ENCODE data around the gene TBC1D5. TPM values are rescaled to one million over a fixed set of nuclear protein-coding genes. Genes with fewer than 3 reads are reported as not detected.
A peak's percentile ranks its signal among the peaks of the same experiment; 100 is the strongest.

The TBC1D5 gene
- total RNA-seq, 1 experiment from 2014 or later: 43.3 TPM

- POLR2A ChIA-PET: interaction anchor here (1.1 kb wide), 1 partner anchor 9 kb away, joined by 3 read pairs; no protein-coding TSS in a partner anchor
- intact Hi-C loops (cut with micrococcal nuclease): no loop called here
- Mint-ChIP-seq H3K27ac (ENCODE audit: low read depth, unreplicated experiment) (peak overlapping the region; percentile 81), H3K9me3 (ENCODE audit: unreplicated experiment) (no peaks in the 10 kb centered on the region), H3K36me3 (ENCODE audit: insufficient read depth, unreplicated experiment) (peaks cover 4% of the 10 kb centered on the region), H3K27me3 (ENCODE audit: insufficient read depth, unreplicated experiment) (no peaks in the 10 kb centered on the region), H3K4me1 (ENCODE audit: insufficient read depth, unreplicated experiment) (peaks cover 12% of the 10 kb centered on the region), H3K4me3 (ENCODE audit: unreplicated experiment) (no peak overlapping the region)
- TF ChIP-seq CTCF (IDR thresholded peaks at IDR 0.05; ENCODE audit: unreplicated experiment): no peak
- DNase-seq (ENCODE audit: unreplicated experiment): peak; percentile 5
- BruUV-seq (replicated peaks): no TSS peak
- CTCF ChIA-PET: no interaction called here
These were observed 253.3 kb downstream of the TBC1D5 start for GRCh38 chr3:17489139-17489538.

GRCh38 chr3:17481116-17481515 is 261.3 kb downstream of the TBC1D5 start:
- no peak for DNase-seq (ENCODE audit: unreplicated experiment)
- no peaks in the 10 kb centered on the region for H3K27me3 Mint-ChIP-seq (ENCODE audit: insufficient read depth, unreplicated experiment)
- H3K9me3 Mint-ChIP-seq (ENCODE audit: unreplicated experiment): no peaks in the 10 kb centered on the region
- intact Hi-C loops (cut with micrococcal nuclease): no loop called here
- no peaks in the 10 kb centered on the region for H3K4me1 Mint-ChIP-seq (ENCODE audit: insufficient read depth, unreplicated experiment)
- no peaks in the 10 kb centered on the region for H3K36me3 Mint-ChIP-seq (ENCODE audit: insufficient read depth, unreplicated experiment)
- no TSS peak for BruUV-seq (replicated peaks)
- no peak overlapping the region for H3K4me3 Mint-ChIP-seq (ENCODE audit: unreplicated experiment)
- no peak overlapping the region for H3K27ac Mint-ChIP-seq (ENCODE audit: low read depth, unreplicated experiment)
- ChIA-PET CTCF (interaction anchor here (0.7 to 3.4 kb wide), 5 partner anchors 10 to 904 kb away, joined by 3 to 25 read pairs (median 3); no protein-coding TSS in a partner anchor), POLR2A (interaction anchor here (0.8 to 1.5 kb wide), 2 partner anchors 10 to 18 kb away, joined by 3 to 5 read pairs; no protein-coding TSS in a partner anchor)
- no peak for TF ChIP-seq CTCF (IDR thresholded peaks at IDR 0.05; ENCODE audit: unreplicated experiment)

- Mint-ChIP-seq H3K36me3 (ENCODE audit: insufficient read depth, unreplicated experiment) (no peaks in the 10 kb centered on the region), H3K27me3 (ENCODE audit: insufficient read depth, unreplicated experiment) (no peaks in the 10 kb centered on the region), H3K4me1 (ENCODE audit: insufficient read depth, unreplicated experiment) (no peaks in the 10 kb centered on the region), H3K9me3 (ENCODE audit: unreplicated experiment) (no peaks in the 10 kb centered on the region), H3K27ac (ENCODE audit: low read depth, unreplicated experiment) (no peak overlapping the region), H3K4me3 (ENCODE audit: unreplicated experiment) (no peak overlapping the region)
- intact Hi-C loops (cut with micrococcal nuclease): no loop called here
- BruUV-seq (replicated peaks): no TSS peak
- ChIA-PET POLR2A (interaction anchor here (0.6 to 1.5 kb wide), 4 partner anchors 9 to 19 kb away, joined by 3 to 5 read pairs (median 3); no protein-coding TSS in a partner anchor), CTCF (interaction anchor here (0.6 to 3.4 kb wide), 4 partner anchors 10 to 361 kb away, joined by 3 to 25 read pairs (median 3); no protein-coding TSS in a partner anchor)
- no peak for TF ChIP-seq CTCF (IDR thresholded peaks at IDR 0.05; ENCODE audit: unreplicated experiment)
- DNase-seq (ENCODE audit: unreplicated experiment): no peak
These were observed 262.6 kb downstream of the TBC1D5 start for GRCh38 chr3:17479681-17480405.

GRCh38 chr3:17478673-17479072 is 263.8 kb downstream of the TBC1D5 start:
- Mint-ChIP-seq H3K27ac (ENCODE audit: low read depth, unreplicated experiment) (peak overlapping the region; percentile 5), H3K4me1 (ENCODE audit: insufficient read depth, unreplicated experiment) (no peaks in the 10 kb centered on the region), H3K9me3 (ENCODE audit: unreplicated experiment) (no peaks in the 10 kb centered on the region), H3K27me3 (ENCODE audit: insufficient read depth, unreplicated experiment) (no peaks in the 10 kb centered on the region), H3K4me3 (ENCODE audit: unreplicated experiment) (no peak overlapping the region), H3K36me3 (ENCODE audit: insufficient read depth, unreplicated experiment) (no peaks in the 10 kb centered on the region)
- POLR2A ChIA-PET: interaction anchor here (0.7 to 1.0 kb wide), 2 partner anchors 190 to 264 kb away, joined by 3 to 5 read pairs; partner anchors contain the start of gene TBC1D5
- peak; percentile 39 for DNase-seq (ENCODE audit: unreplicated experiment)
- CTCF ChIA-PET: interaction anchor here (0.7 to 3.4 kb wide), 2 partner anchors 66 to 362 kb away, joined by 6 to 25 read pairs; no protein-coding TSS in a partner anchor
- BruUV-seq (replicated peaks): no TSS peak
- no peak for TF ChIP-seq CTCF (IDR thresholded peaks at IDR 0.05; ENCODE audit: unreplicated experiment)
- intact Hi-C loops (cut with micrococcal nuclease): no loop called here
